Activated B cell treated with CpG ODN at 0.5 μM for 24 hours (primary cell): ENCODE data around the gene MOSMO. TPM values are rescaled to one million over a fixed set of nuclear protein-coding genes. Genes with fewer than 3 reads are reported as not detected.

Source experiments
- ATAC-seq: fragments of 200-7000 bp; cut with Tn5 transposase; one replicate; pipeline ENCODE4 v1.10.0; 2021; ENCODE audit warnings: low read depth, mild to moderate bottlenecking, moderate library complexity
- CTCF ChIA-PET: fragments of 350-600 bp; sonication (Branson Sonifier 250); formaldehyde crosslinking; loops from one replicate; lab custom pipeline; 2021; ENCODE audit warnings: antibody characterized with exemption; lab: Charles Lee
- POLR2A ChIA-PET: fragments of 350-600 bp; sonication (Branson Sonifier 250); formaldehyde crosslinking; loops from one replicate; lab custom pipeline; 2021; ENCODE audit warnings: antibody characterized with exemption; lab: Charles Lee
- DNase-seq: peaks from one replicate; pipeline ENCODE4 v3.0.0; 2022
- H3K27ac Mint-ChIP-seq: one replicate; pipeline ENCODE4 v1.8.0; 2020; ENCODE audit warnings: mixed read lengths
- H3K27me3 Mint-ChIP-seq: one replicate; pipeline ENCODE4 v1.8.0; 2021; ENCODE audit warnings: mixed read lengths
- H3K36me3 Mint-ChIP-seq: one replicate; pipeline ENCODE4 v1.8.0; 2021; ENCODE audit warnings: low read depth, mixed read lengths
- H3K4me1 Mint-ChIP-seq: one replicate; pipeline ENCODE4 v1.8.0; 2021; ENCODE audit warnings: mixed read lengths
- H3K4me3 Mint-ChIP-seq: one replicate; pipeline ENCODE4 v1.8.0; 2020; ENCODE audit warnings: mild to moderate bottlenecking, mixed read lengths
- H3K9me3 Mint-ChIP-seq: one replicate; pipeline ENCODE4 v1.8.0; 2020; ENCODE audit warnings: mixed read lengths
- intact Hi-C: fragments of 100-400 bp; cut with micrococcal nuclease; formaldehyde crosslinking; loops from one replicate; pipeline ENCODE4 v1.15.1; 2024
- total RNA-seq: library from RNA; stranded (reverse); gene quantifications from 2 replicates; pipeline ENCODE4 v1.2.3, GENCODE V29; 2022
- TF ChIP-seq, protein P1 (sequence below): fragments of 200-600 bp; IDR thresholded peaks from one replicate; pipeline ENCODE4 v1.8.0; 2022; ENCODE audit warnings: antibody characterized with exemption, mild to moderate bottlenecking

Gene MOSMO
- total RNA-seq, 1 donor from 2014 or later: 21.3 TPM

DNA sequence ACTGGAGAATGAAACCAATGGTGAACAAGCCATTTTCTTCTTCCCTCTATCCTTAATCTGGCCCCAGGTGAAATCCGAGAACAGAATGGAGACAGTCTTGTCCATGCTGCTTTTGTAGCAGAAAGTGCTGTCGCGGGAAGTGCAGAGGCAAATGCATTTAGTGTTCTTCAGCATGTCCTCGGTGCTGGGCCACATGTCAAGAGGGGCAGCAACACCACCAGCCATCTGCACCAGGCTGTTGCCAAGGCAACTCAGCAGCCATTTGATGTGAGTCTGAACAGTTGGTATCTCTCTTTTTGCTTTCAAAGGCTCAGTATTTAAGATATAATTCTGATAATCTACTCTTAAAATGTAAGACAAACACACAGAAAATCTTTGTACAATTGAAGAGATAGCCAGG lies 36.1 kb upstream of the MOSMO start:
- CTCF ChIA-PET: no interaction called here

DNA sequence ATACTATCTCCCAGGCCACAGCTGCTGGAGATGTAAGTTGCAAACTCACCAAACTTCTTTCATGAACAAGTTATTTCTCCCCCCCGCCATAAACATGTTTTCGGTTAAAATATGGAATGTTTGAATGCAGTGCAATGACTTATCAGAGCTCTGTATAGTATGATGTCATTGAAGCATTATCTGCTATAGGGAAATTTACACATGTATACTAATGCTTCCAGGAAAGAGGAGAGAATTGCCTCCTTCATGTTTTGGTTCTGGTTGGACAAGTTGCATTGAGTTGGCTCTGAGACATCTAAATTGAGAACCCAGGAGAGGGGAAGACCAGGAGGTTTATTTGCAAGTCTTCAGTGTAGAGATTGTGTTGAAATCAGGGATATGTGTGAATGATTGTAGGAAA lies 34.0 kb upstream of the MOSMO start:
- POLR2A ChIA-PET: no interaction called here
- H3K4me1 Mint-ChIP-seq: no peaks in the 10 kb centered on the region

More for the DNA sequence above, 36.1 kb upstream of the MOSMO start:
- Mint-ChIP-seq H3K4me1 (no peaks in the 10 kb centered on the region), H3K27me3 (no peaks in the 10 kb centered on the region), H3K27ac (no peak overlapping the region), H3K36me3 (peaks cover 59% of the 10 kb centered on the region), H3K4me3 (no peak overlapping the region), H3K9me3 (no peaks in the 10 kb centered on the region)
- POLR2A ChIA-PET: no interaction called here
- TF ChIP-seq, protein P1, sequence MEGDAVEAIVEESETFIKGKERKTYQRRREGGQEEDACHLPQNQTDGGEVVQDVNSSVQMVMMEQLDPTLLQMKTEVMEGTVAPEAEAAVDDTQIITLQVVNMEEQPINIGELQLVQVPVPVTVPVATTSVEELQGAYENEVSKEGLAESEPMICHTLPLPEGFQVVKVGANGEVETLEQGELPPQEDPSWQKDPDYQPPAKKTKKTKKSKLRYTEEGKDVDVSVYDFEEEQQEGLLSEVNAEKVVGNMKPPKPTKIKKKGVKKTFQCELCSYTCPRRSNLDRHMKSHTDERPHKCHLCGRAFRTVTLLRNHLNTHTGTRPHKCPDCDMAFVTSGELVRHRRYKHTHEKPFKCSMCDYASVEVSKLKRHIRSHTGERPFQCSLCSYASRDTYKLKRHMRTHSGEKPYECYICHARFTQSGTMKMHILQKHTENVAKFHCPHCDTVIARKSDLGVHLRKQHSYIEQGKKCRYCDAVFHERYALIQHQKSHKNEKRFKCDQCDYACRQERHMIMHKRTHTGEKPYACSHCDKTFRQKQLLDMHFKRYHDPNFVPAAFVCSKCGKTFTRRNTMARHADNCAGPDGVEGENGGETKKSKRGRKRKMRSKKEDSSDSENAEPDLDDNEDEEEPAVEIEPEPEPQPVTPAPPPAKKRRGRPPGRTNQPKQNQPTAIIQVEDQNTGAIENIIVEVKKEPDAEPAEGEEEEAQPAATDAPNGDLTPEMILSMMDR: no peak
- intact Hi-C loops: no loop called here
- DNase-seq: no peak
- ATAC-seq: no peak

DNA sequence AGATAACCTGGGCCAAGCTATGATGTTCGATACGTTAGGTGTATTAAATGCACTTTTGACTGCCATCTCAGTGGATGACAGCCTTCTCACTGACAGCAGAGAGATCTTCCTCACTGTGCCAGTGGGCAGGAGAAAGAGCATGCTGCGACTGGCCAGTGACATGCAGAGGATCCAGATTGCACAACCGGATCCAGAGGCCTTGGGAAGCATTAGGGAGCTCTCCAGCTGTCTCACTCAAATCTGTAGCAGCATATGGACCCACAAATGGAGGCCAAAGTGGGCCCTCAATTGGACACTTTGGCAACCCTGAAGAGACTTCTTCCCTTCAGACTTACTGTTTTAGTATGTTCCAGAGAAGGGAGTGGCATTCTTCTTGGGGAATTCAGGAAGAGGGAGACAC lies 27.9 kb upstream of the MOSMO start:
- TF ChIP-seq, protein P1: no peak
- POLR2A ChIA-PET: no interaction called here
- no peaks in the 10 kb centered on the region for H3K27me3 Mint-ChIP-seq
- H3K36me3 Mint-ChIP-seq: peaks cover 78% of the 10 kb centered on the region
- no peak overlapping the region for H3K27ac Mint-ChIP-seq
- intact Hi-C loops: no loop called here
- CTCF ChIA-PET: interaction anchor here (0.9 kb wide), 1 partner anchor 98 kb away, joined by 3 read pairs; no protein-coding TSS in a partner anchor
- H3K4me1 Mint-ChIP-seq: no peaks in the 10 kb centered on the region
- DNase-seq (no peak), ATAC-seq (no peak)
- no peak overlapping the region for H3K4me3 Mint-ChIP-seq
- H3K9me3 Mint-ChIP-seq: no peaks in the 10 kb centered on the region

More for the DNA sequence above, 34.0 kb upstream of the MOSMO start:
- TF ChIP-seq, protein P1: no peak
- ATAC-seq (no peak), DNase-seq (no peak)
- no peaks in the 10 kb centered on the region for H3K27me3 Mint-ChIP-seq
- no peaks in the 10 kb centered on the region for H3K9me3 Mint-ChIP-seq
- peaks cover 60% of the 10 kb centered on the region for H3K36me3 Mint-ChIP-seq
- intact Hi-C loops: no loop called here
- no peak overlapping the region for H3K4me3 Mint-ChIP-seq
- CTCF ChIA-PET: no interaction called here
- no peak overlapping the region for H3K27ac Mint-ChIP-seq

DNA sequence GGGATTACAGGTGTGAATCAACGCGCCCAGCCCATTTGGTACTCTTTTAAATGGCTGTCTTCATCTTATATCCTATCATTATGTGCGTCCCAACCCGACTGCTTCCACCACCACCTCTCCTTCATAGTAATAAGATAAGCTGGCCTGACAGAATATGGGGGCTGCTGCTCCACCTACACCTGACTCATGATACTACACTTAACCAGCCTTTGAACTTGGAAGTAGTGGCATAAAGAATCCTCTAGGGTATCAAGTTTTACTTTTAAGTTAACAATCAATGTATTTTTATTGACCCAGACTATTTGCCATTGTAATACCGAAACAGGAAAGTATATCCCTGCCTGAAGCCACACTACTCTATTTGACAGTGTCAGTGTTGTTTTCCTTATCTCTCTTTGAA lies 25.8 kb upstream of the MOSMO start:
- POLR2A ChIA-PET: no interaction called here
- Mint-ChIP-seq H3K4me1 (no peaks in the 10 kb centered on the region), H3K36me3 (peaks cover 84% of the 10 kb centered on the region), H3K9me3 (no peaks in the 10 kb centered on the region), H3K27me3 (no peaks in the 10 kb centered on the region), H3K27ac (no peak overlapping the region), H3K4me3 (no peak overlapping the region)
- intact Hi-C loops: no loop called here
- CTCF ChIA-PET: interaction anchor here (0.7 to 1.2 kb wide), 2 partner anchors 28 to 96 kb away, joined by 3 to 5 read pairs; no protein-coding TSS in a partner anchor
- DNase-seq (no peak), ATAC-seq (no peak)
- TF ChIP-seq, protein P1: no peak

DNA sequence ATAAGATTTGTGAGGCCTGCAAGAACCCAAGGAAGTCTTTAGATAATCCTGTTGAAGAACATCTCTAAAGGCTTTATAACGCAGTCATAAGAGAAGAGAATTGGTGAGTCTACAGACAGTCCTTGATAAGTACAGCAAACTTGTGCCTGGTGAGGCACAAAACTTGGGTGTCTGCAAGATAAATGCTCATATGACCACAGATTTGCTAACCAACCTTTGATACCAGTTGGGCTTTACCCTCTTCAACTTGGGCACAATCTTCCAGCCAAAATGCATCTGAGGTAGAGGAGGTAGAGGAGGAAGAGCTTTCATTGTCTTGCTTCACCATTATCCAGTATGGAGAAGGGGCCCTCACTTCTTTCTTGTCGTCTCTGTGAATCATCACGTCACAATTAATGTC lies 23.8 kb upstream of the MOSMO start:
- Mint-ChIP-seq H3K9me3 (no peaks in the 10 kb centered on the region), H3K4me1 (no peaks in the 10 kb centered on the region), H3K27ac (no peak overlapping the region), H3K4me3 (no peak overlapping the region), H3K36me3 (peaks cover 65% of the 10 kb centered on the region), H3K27me3 (no peaks in the 10 kb centered on the region)
- no peak for ATAC-seq
- ChIA-PET CTCF (interaction anchor here (0.9 kb wide), 1 partner anchor 204 kb away, joined by 3 read pairs; no protein-coding TSS in a partner anchor), POLR2A (no interaction called here)
- TF ChIP-seq, protein P1: no peak
- intact Hi-C loops: no loop called here
- no peak for DNase-seq
